Stimulated activated CD4-positive, alpha-beta T cell treated with anti-CD3 and anti-CD28 coated beads, Interleukin-15, amount 100 ng/mL, for 1 hour (primary cell): ENCODE measurements around the gene AGPAT3.
A peak's percentile ranks its signal among the peaks of the same experiment; 100 is the strongest.

Experiments
- DNase-seq, 2 donors: peaks; one replicate each; pipeline ENCODE4 v3.0.0-alpha.2; 2020; ENCODE audit warnings: low read depth in 1 of 2, low spot score in 1 of 2

Gene AGPAT3

DNA sequence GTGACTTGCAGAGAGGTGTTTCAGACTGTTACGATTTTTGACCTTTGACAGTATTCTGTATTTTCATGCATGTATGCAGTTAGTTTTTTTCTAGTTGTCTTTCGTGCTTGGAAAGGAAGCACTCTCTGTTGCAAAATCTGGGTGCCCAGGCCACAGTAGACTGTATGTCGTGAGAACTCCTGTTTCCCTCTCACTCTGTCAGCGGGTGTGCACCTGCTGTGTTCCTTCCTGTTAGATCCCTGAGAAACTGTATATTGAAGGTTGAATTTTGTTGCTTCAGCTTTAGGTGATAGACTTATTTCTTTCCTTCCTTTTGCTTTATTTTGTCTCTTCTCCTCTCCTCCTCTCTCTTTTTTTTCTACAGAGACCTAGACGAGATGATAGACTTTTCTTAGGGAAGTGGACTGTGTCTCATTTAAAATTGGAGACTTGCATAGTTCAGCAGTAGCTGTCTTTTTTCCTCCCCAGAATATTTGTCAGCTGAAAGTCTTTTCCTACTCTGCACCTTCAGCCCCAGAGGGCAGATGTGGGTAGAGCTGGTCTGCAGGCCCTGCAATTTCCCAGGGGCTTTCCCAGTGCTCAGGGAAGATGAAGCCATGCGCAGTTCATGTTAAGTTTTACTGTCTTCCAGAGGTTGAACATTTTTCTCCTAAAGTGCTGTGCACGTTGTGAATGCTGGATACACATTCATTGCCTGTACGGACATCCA lies 148.5 kb downstream of the AGPAT3 start:
- DNase-seq: peak in 1 of 2 donors; percentile 19

DNA sequence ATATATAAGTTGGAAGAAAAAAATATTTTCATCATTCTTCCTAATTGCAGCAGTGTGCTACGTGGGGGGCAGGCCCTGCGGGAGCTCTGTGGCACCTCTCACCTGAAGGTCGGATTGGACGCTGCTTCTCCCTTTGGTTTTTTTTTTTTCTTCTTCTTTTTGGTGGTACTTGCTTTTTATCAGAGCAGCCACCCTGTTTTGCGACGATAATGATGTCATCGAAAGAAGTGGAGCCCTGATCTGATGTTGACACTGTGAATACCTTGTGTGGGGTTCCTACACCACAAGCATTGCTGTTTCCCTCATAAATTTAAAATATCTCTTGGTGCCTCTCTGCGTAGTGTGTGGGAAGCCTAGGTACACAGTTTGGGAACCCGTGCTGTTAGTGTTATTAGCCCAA lies 152.6 kb downstream of the AGPAT3 start:
- DNase-seq: no peak

DNA sequence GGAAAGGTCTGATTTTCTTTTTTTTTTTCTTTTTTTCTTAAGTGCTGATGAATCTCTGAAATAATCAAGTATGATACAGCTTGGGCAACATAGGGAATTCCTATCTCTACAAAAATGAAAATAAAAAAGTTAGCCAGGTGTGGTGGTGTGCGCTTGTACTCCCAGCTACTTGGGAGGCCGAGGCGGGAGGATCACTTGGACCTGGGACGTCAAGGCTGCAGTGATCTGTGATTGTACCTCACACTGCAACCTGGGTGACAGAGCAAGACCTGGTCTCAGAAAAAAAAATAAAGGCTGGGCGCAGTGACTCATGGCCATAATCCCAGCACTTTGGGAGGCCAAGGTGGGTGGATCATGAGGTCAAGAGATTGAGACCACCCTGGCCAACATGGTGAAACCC lies 153.1 kb downstream of the AGPAT3 start:
- DNase-seq: no peak

DNA sequence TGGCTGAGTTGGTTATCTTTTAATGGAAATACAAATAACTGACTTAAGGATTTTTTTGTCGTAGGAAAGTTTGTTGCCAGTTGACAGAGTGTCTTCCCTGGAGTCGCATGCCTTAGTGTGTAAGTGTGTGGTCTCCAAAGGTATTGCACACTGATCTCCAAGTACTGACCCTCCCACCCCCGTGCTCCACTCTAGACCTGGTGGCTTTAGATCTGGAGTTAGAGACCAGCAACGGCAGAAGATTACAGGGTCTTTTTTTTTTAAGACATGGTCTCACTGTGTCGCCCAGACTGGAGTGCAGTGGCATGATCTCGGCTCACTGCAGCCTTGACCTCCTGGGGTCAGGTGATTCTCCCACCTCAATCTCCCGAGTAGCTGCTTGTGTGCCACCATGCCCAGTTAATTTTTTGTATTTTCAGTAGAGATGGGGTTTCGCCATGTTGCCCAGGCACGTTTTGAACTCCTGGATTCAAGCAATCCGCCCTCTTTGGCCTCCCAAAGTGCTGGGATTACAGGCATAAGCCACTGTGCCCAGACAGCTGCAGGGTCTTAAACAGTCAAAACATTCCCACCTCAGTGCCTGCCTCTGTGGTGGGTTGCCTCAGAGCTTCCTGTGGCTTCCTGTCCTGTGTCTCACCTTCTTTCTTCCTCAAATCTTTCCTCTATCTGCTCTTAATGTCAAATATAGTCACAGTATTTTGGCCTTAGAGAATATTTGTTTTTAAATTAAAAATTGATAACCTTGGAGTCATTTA lies 154.0 kb downstream of the AGPAT3 start:
- no peak for DNase-seq

DNA sequence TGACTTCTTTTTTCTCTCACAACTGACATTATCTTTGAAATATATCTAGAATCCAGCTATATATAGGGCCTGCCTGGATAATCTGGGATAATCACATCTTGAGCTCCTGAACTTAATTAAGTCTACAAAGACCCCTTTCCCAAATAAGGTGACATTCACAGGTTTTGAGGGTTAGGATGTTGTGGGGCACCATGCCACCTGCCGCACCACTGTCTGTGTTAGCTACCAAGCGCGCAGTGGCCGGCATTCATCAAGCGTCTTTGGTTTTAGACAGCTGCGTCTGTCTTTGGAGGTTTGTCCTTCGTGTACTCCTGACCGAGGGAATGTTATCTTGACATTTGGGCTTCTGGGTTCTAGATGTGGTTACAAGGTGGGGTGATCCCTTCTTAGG lies 154.5 kb downstream of the AGPAT3 start:
- no peak for DNase-seq

DNA sequence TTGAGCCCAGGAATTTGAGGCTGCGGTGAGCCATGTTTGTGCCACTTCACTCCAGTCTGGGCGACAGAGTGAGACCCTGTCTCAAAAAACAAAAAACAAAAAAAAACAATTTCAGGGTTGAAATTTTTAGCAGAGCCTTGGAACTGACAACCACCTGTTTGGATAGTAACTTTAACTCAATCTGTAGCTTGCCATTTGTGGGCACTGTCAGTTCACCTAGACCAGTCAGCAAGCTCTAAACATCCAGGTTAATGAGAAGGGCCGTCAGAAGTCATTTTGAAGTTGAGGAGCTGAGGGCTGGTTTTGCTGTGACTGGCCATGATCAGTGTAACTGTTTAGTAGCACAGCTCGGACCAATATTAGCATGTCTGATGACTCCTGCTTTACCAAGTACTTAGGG lies 155.5 kb downstream of the AGPAT3 start:
- DNase-seq: no peak

DNA sequence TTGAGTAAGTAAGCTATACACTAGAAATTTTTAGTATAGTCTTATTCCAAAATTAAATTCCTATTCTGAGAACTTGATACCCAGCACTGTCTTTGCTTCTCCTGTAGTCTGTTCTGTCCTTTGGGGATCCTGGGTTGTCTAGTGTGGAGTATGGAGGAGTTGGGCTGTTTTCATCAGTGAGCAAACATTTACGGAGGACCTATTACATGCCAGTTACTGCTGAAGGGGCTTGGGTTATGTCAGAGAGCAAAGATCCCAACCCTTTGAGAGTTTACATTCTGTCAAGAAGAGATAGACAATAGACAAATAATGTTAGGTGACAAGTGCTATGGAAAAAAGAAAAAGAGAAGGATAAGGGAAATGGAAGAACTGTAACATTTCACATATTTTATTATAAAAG lies 156.0 kb downstream of the AGPAT3 start:
- DNase-seq: no peak

DNA sequence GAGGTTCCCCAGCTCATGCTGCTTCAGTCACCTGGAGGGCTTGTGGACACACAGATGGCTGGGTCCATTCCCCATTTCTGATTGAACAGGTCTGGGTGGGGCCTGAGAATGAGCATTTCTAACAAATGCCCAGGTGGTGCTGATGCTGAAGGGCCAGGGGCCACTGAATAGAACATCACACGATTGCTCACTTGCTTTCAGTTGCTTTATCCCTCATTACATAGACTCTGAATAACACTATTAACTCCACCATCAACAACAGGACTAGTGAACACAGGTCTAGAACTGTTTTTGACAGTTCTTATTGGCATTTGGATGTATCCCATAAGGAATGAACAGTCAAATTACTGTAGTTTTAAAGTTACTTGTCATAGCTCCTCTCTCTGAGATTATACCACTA lies 159.2 kb downstream of the AGPAT3 start:
- DNase-seq: no peak

DNA sequence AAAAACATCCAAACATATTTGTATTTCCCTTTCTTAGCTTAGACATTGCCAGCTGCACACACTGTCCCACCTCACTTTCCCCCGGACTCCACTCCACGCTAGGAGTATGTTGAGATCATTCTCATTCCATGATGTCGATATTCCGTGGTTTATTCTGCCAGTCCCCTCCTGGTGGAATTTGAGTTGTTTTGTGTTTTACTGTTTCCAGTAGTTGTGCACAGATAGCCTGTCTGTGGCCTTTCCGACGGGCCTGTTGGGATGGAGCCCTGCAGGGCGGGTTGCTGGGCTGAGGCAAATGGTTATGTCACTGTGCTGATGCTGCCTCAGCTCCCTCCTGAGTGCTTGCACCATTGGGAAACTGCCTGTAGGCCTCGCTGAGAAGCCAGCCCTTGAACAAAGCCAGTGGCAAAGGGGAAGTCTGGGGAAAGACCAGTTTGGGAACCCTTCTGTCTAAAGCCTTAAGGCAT lies 159.9 kb downstream of the AGPAT3 start:
- no peak for DNase-seq

DNA sequence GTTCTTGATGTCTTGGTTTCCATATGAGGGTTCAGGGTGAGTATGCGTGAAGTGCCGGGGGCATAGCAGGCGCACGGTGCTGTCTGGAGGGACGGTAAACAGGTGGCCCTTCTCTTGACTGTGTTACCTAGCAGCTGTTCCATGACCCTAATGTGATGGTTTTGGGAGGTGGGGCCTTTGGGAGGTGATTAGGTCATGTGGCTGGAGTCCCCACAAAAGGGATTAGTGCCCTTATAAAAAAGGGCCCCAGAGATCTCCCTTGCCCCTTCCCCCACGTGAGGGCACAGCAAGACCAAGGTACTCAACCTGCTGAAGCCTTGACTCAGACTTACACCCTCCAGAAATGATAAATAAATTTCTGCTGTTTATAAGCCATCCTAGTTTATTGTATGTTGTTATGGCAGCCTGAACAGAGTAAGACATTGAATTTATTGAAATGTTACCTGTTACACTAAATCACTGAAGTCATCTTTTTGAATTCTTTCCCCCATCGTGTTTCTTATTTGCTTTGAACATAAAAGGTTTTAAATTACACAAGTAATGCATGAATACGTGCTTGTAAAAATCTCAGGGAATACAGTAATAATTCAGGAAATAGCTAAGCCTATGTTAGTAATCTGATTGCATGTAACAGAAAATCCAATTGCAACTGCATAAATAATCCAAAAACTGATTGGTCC lies 162.7 kb downstream of the AGPAT3 start:
- DNase-seq: no peak

DNA sequence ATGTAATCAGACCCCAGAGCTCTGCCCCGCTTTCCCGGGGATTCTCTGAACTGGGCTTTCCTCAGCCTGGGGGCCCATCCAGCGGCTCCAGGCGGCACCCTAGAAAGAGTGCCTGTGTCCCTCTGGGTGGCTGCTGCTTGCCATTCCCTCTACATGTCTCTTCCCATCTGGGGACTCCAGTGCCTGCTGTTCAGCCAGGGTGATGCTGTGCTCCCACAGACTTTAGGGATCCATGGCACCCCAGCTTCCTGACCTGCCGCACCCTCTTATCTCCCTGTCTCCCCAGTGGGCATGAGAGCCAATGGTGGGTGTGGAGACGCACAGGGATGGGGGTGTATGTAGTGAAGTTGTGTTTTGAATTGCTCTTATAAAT lies 163.2 kb downstream of the AGPAT3 start:
- DNase-seq: no peak

DNA sequence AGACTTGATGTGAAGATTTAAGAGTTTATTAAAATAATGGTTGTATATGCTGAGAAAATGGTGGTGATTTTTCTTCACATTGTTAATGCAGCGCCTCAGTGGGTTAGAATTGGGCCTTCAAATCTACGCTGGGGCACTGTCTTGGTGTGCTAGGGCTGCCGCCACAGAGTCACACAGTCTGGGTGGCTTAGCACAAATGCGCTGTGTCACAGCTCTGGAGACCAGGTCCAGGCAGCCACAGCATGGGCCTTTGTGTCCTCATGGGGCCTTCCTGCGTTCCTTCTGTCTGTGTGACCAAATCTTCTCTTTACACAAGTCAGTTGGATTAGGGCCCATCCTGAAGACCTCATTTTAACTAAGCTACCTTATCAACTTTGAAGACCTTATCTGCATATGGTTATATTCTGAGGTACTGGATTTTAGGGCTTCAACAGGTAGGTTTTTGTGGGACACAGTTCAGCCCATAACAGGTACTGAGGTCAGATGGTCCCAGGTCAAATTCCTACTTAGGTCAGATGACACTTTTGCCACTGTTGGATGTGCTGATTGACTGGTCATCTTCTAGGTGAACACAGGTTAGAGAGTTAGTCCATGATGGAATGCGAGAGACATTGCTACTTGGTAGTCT lies 164.6 kb downstream of the AGPAT3 start:
- DNase-seq: no peak

DNA sequence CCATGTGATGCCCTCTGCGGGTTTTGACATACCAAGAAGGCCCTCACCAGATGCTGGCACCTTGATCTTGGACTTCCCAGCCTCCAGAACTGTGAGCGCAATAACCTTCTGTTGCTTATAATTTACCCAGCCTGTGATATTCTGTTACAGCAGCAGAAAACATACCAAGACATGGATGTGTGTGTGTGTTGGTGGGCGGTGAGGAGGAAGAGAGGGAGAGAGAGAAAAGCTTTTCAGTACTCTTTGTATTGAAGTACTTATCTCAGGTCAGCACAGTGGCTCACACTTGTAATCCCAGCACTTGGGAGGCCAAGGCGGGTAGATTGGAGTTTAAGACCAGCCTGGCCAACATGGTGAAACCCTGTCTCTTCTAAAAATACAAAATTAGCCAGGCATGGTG lies 170.2 kb downstream of the AGPAT3 start:
- DNase-seq: no peak
